Karpas-422 (cell line): ENCODE data around the gene SLC35A1. TPM values are rescaled to one million over a fixed set of nuclear protein-coding genes. Genes with fewer than 3 reads are reported as not detected.

Experiments used
- DNase-seq: peaks from one replicate; pipeline ENCODE4 v3.0.0-alpha.2; 2015
- H2AFZ ChIP-seq: fragments of 200-600 bp; sonication (generic); 2 replicates; pipeline ENCODE4 v1.6.1; 2014; ENCODE audit warnings: antibody characterized with exemption, low read length, mixed read lengths
- H3K27ac ChIP-seq: fragments of 200-600 bp; sonication (generic); 2 replicates; pipeline ENCODE4 v1.5.1; 2014; ENCODE audit warnings: mild to moderate bottlenecking, low read length, moderate library complexity
- H3K27me3 ChIP-seq: fragments of 200-600 bp; sonication (generic); 2 replicates; pipeline ENCODE4 v1.6.1; 2014; ENCODE audit warnings: low read length, mixed read lengths
- H3K36me3 ChIP-seq: fragments of 200-600 bp; sonication (generic); 2 replicates; pipeline ENCODE4 v1.6.1; 2014; ENCODE audit warnings: low read length, mixed read lengths; ENCODE audit not compliant: insufficient read depth
- H3K4me1 ChIP-seq: fragments of 200-600 bp; sonication (generic); 2 replicates; pipeline ENCODE4 v1.6.1; 2014; ENCODE audit warnings: mild to moderate bottlenecking, low read length, mixed read lengths
- H3K4me2 ChIP-seq: fragments of 200-600 bp; sonication (generic); 2 replicates; pipeline ENCODE4 v1.6.1; 2014; ENCODE audit warnings: low read length, low read depth, mild to moderate bottlenecking; ENCODE audit not compliant: poor library complexity, severe bottlenecking
- H3K4me3 ChIP-seq: fragments of 200-600 bp; sonication (generic); 2 replicates; pipeline ENCODE4 v1.5.1; 2014; ENCODE audit warnings: mild to moderate bottlenecking, antibody characterized with exemption, low read length, mixed read lengths
- H3K79me2 ChIP-seq: fragments of 200-600 bp; sonication (generic); 2 replicates; pipeline ENCODE4 v1.6.1; 2014; ENCODE audit warnings: mild to moderate bottlenecking, low read length, mixed read lengths
- H3K9ac ChIP-seq: fragments of 200-600 bp; sonication (generic); 2 replicates; pipeline ENCODE4 v1.6.0; 2014; ENCODE audit warnings: low read length
- H3K9me2 ChIP-seq: fragments of 200-600 bp; sonication (generic), shearing (Covaris generic); replicated peaks from 2 replicates; pipeline ENCODE4 v1.6.0; 2014; ENCODE audit warnings: mild to moderate bottlenecking, low read length, moderate library complexity; ENCODE audit not compliant: insufficient read depth
- H3K9me3 ChIP-seq: fragments of 300-700, 200-600 bp; sonication (generic); 2 replicates; pipeline ENCODE4 v1.6.1; 2014; ENCODE audit warnings: low read length, mixed read lengths
- H4K20me1 ChIP-seq: fragments of 200-600 bp; sonication (generic); 2 replicates; pipeline ENCODE4 v1.6.1; 2014; ENCODE audit warnings: mild to moderate bottlenecking, antibody characterized with exemption, low read length, low read depth; ENCODE audit not compliant: insufficient read depth
- small RNA-seq: library from RNA; depleted of rRNA; stranded (forward); fragments of <200 nt; gene quantifications from one replicate; pipeline ENCODE3, GENCODE V24; 2014
- total RNA-seq: library from RNA; depleted of rRNA; stranded (reverse); fragments of >200 nt; shearing (Covaris generic); gene quantifications from 2 replicates; pipeline ENCODE4 v1.2.3, GENCODE V29; 2014; ENCODE audit warnings: low replicate concordance; rRNA removed

SLC35A1 gene
- total RNA-seq, 1 experiment from 2014 or later = 31.6 TPM

DNA sequence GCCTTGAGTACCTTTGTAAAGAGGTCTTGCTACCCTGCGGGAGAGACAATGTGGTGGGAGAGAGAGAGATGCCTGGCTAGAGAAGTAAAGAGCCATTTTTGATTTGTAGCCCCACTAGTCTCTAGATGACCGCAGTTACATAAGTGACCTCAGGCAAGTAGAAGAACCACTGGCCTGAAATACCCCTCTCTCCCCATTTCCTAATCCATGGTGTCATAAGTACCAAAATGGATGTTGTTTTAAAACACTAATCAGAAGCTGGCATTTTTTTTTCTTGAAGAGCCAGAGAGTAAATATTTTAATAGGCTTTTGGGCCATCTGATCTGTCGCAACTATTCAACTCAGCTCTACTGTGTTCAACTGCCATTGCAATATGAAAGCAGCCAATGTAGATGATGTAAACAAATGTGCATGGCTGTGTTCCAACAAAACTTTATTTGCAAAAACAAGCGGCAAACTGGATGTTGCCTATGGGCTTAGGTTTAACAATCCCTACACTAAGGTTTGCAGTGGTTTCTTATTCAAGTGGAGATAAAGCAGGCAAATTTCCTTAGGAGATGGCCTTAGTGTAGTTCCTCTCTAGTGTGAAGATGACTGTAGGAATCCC, 80.5 kb downstream of the SLC35A1 start:
- Histone ChIP-seq H2AFZ (no peak overlapping the region), H3K9me2 (no peaks in the 10 kb centered on the region), H3K4me2 (no peak overlapping the region), H3K36me3 (peaks cover 24% of the 10 kb centered on the region; the same call in 1 of the 2 replicates), H3K79me2 (peaks cover 50% of the 10 kb centered on the region), H3K27me3 (no peaks in the 10 kb centered on the region), H3K27ac (no peak overlapping the region), H3K9me3 (no peaks in the 10 kb centered on the region), H3K4me3 (no peak overlapping the region), H4K20me1 (no peaks in the 10 kb centered on the region), H3K9ac (no peak overlapping the region), H3K4me1 (no peaks in the 10 kb centered on the region)
- DNase-seq = no peak

DNA sequence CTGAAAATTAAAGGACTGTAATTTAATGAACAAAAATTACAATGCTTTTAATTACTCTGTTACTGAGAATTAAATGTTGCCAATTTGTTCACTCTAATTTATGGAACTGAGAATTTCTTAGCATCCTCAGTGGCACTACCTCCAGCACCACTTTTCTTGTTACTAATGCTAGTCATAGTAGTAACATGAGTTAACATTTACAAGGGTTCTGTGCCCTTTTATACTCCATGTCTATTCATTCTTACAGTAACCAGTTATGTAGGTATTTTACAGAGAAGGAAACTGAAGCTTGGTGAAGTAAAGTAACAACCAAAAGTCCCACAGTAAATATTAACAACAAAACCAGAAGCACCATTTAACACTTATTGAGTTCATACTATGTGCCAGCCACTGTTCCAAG, 82.7 kb downstream of the SLC35A1 start:
- Histone ChIP-seq H3K4me2 (no peak overlapping the region), H3K36me3 (peaks cover 20% of the 10 kb centered on the region; the same call in 1 of the 2 replicates), H4K20me1 (no peaks in the 10 kb centered on the region), H2AFZ (no peak overlapping the region), H3K9ac (no peak overlapping the region), H3K27ac (no peak overlapping the region), H3K4me3 (no peak overlapping the region), H3K27me3 (no peaks in the 10 kb centered on the region), H3K9me2 (no peaks in the 10 kb centered on the region), H3K4me1 (no peaks in the 10 kb centered on the region), H3K9me3 (no peaks in the 10 kb centered on the region), H3K79me2 (peaks cover 50% of the 10 kb centered on the region)
- DNase-seq = no peak

DNA sequence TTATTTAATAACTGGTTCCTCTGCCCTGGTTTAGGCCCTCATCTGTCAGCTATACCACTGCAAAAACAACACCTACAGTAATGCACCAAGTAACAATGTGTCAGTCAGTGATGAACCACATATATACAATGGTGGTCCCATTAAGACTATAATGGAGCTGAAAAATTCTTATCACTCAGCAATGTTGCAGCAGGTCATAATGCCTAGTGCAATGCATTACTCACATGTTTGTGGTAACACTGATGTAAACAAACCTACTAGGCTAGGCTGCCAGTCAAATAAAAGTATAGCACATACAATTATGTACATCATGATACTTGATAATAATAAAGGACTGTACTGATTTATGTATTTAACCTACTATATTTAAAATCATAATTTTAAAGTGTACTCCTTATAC, 85.7 kb downstream of the SLC35A1 start:
- Histone ChIP-seq H3K9me2 (no peaks in the 10 kb centered on the region), H3K79me2 (peaks cover 44% of the 10 kb centered on the region), H3K36me3 (peaks cover 24% of the 10 kb centered on the region; the same call in 1 of the 2 replicates), H3K4me1 (no peaks in the 10 kb centered on the region), H2AFZ (no peak overlapping the region), H3K4me2 (no peak overlapping the region), H4K20me1 (no peaks in the 10 kb centered on the region), H3K27ac (no peak overlapping the region), H3K9me3 (no peaks in the 10 kb centered on the region), H3K9ac (no peak overlapping the region), H3K27me3 (no peaks in the 10 kb centered on the region), H3K4me3 (no peak overlapping the region)
- DNase-seq = no peak

DNA sequence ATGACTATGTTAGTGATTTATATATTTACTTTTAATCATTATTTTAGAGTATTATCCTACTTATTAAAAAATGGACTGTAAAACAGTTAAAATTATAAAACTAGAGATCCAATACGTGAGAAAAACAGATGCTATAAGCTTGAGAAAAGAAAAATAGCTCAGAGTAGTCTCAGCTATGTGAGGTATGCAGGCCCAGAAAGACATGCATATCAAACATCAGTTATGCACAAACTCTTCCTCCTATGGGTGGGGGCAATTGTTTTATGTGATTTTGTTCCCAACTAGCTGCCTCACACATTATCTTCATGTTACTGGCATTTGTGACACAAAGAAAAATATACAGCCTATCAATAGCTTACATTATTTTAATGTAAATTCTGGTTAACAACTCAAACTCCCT, 88.2 kb downstream of the SLC35A1 start:
- DNase-seq = no peak
- Histone ChIP-seq H3K9me2 (no peaks in the 10 kb centered on the region), H3K4me1 (no peaks in the 10 kb centered on the region), H3K79me2 (peaks cover 47% of the 10 kb centered on the region), H3K9me3 (no peaks in the 10 kb centered on the region), H3K4me2 (no peak overlapping the region), H4K20me1 (no peaks in the 10 kb centered on the region), H3K27ac (no peak overlapping the region), H3K27me3 (no peaks in the 10 kb centered on the region), H3K9ac (no peak overlapping the region), H2AFZ (no peak overlapping the region), H3K4me3 (no peak overlapping the region), H3K36me3 (peaks cover 34% of the 10 kb centered on the region; the same call in 1 of the 2 replicates)

Small RNAs within 50 kb of the gene (small RNA-seq; reads per million reads assigned to genes)
- gene AL049697.2 (not detected), gene RNU6-444P (not detected)

Other genes starting within 250 kb of the SLC35A1 start
- gene SMIM8, start 150.4 kb upstream of the SLC35A1 start, total RNA-seq = 14.2 and 15.2 TPM in 2 replicates
- not detected in 2 replicates for gene GJB7, start 143.7 kb upstream of the SLC35A1 start, total RNA-seq
- gene C6orf163, start 128.2 kb upstream of the SLC35A1 start, total RNA-seq = 3.1 and 3.8 TPM in 2 replicates
- gene CFAP206, start 65.0 kb upstream of the SLC35A1 start, total RNA-seq = 0.25 and 1.8 TPM in 2 replicates
- 15.9 and 27.7 TPM in 2 replicates for gene RARS2, start 117.0 kb downstream of the SLC35A1 start, total RNA-seq
- 21.1 and 50.9 TPM in 2 replicates for gene ORC3, start 117.2 kb downstream of the SLC35A1 start, total RNA-seq
- 47.0 and 50.1 TPM in 2 replicates for gene AKIRIN2, start 229.3 kb downstream of the SLC35A1 start, total RNA-seq